Esophagus (tissue), 2 donors: ENCODE data around the gene NPC1L1. TPM values are rescaled to one million over a fixed set of nuclear protein-coding genes. Genes with fewer than 3 reads are reported as not detected.
A peak's percentile ranks its signal among the peaks of the same experiment; 100 is the strongest.

Experiments used
- H3K27ac ChIP-seq, 2 donors: one replicate each; pipeline ENCODE4 v1.5.1; 2013; ENCODE audit warnings: low read depth in 2 of 2, mild to moderate bottlenecking in 2 of 2, inconsistent platforms in 1 of 2, low read length in 1 of 2, moderate library complexity in 1 of 2
- H3K27me3 ChIP-seq, 2 donors: one replicate each; pipeline ENCODE4 v1.6.1; 2013; ENCODE audit warnings: low read length in 2 of 2, control low read depth in 1 of 2, mild to moderate bottlenecking in 1 of 2; ENCODE audit not compliant: insufficient read depth in 2 of 2, control insufficient read depth in 1 of 2
- H3K36me3 ChIP-seq, 2 donors: one replicate each; pipeline ENCODE4 v1.6.1; 2013; ENCODE audit warnings: low read length in 1 of 2; ENCODE audit not compliant: control insufficient read depth in 2 of 2, insufficient read depth in 2 of 2
- H3K4me1 ChIP-seq, 2 donors: one replicate each; pipeline ENCODE4 v1.6.1; 2013; ENCODE audit warnings: low read length in 1 of 2; ENCODE audit not compliant: control insufficient read depth in 2 of 2, insufficient read depth in 2 of 2
- H3K4me3 ChIP-seq, 2 donors: one replicate each; pipeline ENCODE4 v1.5.1; 2013; ENCODE audit warnings: low read length in 2 of 2, mild to moderate bottlenecking in 2 of 2, low read depth in 1 of 2, moderate library complexity in 1 of 2
- H3K9me3 ChIP-seq, 2 donors: one replicate each; pipeline ENCODE4 v1.6.1; 2013; ENCODE audit warnings: mild to moderate bottlenecking in 2 of 2, low read depth in 1 of 2, low read length in 1 of 2, moderate library complexity in 1 of 2; ENCODE audit not compliant: control insufficient read depth in 2 of 2, insufficient read depth in 1 of 2
- WGBS, 2 donors: extraction: QIAGEN DNeasy Blood & Tissue Kit; methylation state at CpG; one replicate each; pipeline ENCODE4 v1.1.7; 2013; 5-methylcytosine and 5-hydroxymethylcytosine counted together
- polyA plus RNA-seq, 2 donors: library from polyadenylated mRNA; stranded (reverse); fragments of 200-250 nt; gene quantifications; one replicate each; pipeline ENCODE4 v1.2.3, GENCODE V29; 2013
- donor health status: healthy with polysubstance abuse.
- donor health status: Bipolar disorder and iron deficiency.

The NPC1L1 gene
- polyA plus RNA-seq, 2 donors: 0.07 to 0.65 TPM

DNA sequence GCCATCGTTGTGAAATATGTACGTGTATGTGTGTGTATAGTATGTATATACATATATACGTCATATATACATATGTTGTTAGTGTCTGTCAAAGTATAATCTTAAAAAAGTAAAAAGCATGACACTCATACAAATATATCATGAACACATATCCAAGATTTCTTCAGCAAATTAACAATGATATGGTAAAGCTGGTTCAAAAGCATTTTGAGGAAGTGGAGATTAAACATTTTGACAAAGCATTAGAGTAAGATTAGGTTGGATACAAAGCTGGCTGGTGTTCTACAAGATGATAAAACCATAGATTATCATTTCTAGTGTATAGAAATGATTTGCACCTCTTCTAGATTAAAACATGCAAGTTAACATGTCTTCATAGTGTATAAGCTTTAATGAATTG is 49.9 kb downstream of the NPC1L1 start:
- H3K4me1 ChIP-seq: peaks cover 0 to 3% of the 10 kb centered on the region in 2 donors
- no peak overlapping the region for H3K27ac ChIP-seq
- WGBS, 2 donors: 4 to 10% methylated on average over 3 of the region's 3 CpGs
- peak overlapping the region in 1 of 2 donors; percentile 95 for H3K4me3 ChIP-seq
- no peaks in the 10 kb centered on the region for H3K36me3 ChIP-seq
- no peaks in the 10 kb centered on the region for H3K9me3 ChIP-seq
- no peaks in the 10 kb centered on the region for H3K27me3 ChIP-seq

DNA sequence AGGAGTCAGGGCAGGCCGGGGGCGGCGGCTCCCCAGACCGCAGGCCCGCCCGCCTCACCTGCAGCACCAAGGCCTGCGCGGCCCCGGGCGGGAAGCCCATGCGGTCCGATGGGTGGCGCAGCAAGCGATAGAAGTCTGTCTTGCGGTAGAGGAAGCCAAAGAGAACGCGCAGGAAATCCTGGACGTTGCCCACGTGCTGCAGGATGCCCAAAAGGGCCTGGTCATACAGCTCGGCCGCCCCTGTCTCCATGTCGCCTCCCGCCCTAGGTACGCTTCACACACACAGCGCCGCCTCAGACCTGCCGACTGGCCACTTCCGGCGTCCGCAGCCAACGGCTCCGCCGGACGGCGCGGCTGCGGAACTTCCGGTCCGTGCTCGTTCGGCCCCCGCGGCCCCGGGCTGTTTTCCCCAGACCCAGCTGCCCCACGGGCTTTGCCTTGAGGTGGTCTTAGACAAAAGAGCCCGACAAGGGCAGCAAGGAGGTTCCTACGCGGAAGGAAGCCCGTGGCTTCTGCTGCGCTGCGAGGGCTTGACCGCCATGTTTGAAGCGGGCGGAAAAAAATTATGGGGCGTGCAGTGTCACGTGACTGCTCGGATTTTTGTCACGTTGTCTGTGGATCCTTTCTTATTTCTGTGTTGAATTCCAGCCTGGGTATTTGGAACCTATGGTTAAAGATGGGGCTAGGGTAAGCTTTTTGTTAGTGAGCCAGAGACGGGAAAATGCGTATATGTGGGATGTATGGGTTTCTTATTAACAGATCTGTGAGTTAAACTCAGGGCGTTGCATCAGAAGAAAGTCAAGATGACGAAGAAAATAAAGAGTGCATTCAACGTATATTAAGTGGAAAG is 50.6 kb downstream of the NPC1L1 start, which contains the start of gene NUDCD3:
Gene NUDCD3 (minus strand): TSS at position 308 of the 850 bp plus-strand sequence. CDS start 58 bp downstream, at position 250.
- WGBS, 2 donors: 0 to 1% methylated on average over 63 of the region's 63 CpGs
- Histone ChIP-seq H3K4me1 (peaks cover 2 to 3% of the 10 kb centered on the region in 2 donors), H3K27ac (peak within 1 kb of the TSS; percentile 91 to 93), H3K27me3 (no peaks in the 10 kb centered on the region), H3K4me3 (peak within 1 kb of the TSS; percentile 88 to 95), H3K9me3 (no peaks in the 10 kb centered on the region), H3K36me3 (peaks cover 0 to 5% of the 10 kb centered on the region in 2 donors)

GRCh38 chr7:44489955-44490350 is 51.2 kb downstream of the NPC1L1 start:
- WGBS, 2 donors: 0% methylated on average over 19 of the region's 19 CpGs
- Histone ChIP-seq H3K27ac (peak overlapping the region; percentile 91 to 93), H3K36me3 (peaks cover 0 to 10% of the 10 kb centered on the region in 2 donors), H3K4me1 (peaks cover 2 to 3% of the 10 kb centered on the region in 2 donors), H3K27me3 (no peaks in the 10 kb centered on the region), H3K9me3 (no peaks in the 10 kb centered on the region), H3K4me3 (peak overlapping the region; percentile 88 to 95)

- Histone ChIP-seq H3K36me3 (peaks cover 4 to 19% of the 10 kb centered on the region in 2 donors), H3K27me3 (no peaks in the 10 kb centered on the region), H3K27ac (no peak overlapping the region), H3K9me3 (no peaks in the 10 kb centered on the region), H3K4me1 (peaks cover 2 to 3% of the 10 kb centered on the region in 2 donors), H3K4me3 (peak overlapping the region in 1 of 2 donors; percentile 95)
- WGBS, 2 donors: 84 to 86% methylated on average over 3 of the region's 3 CpGs
These were observed 52.2 kb downstream of the NPC1L1 start for GRCh38 chr7:44488955-44489354.

DNA sequence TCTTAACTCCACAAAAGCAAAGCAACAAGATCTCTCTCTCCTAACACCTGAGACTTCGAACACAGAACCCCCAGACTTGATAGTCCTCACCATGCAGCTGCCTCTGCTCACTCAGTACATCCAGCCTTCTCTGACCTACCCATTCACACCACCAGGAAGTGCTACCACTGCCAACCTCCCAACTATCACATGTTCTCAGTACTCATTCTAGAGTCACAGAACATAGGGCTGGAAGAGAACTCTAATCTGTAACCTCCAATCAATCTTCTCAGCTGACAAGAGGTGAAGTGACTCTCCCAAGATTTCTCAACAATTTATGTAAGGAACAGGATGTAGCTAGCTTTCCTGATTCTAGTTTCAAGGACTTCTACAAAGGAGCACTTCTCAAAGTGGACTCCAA is 54.4 kb downstream of the NPC1L1 start:
- WGBS, 2 donors: 86 to 97% methylated on average over 1 of the region's 1 CpG
- peak overlapping the region in 1 of 2 donors; percentile 12 for H3K27ac ChIP-seq

GRCh38 chr7:44486001-44486400 is 55.1 kb downstream of the NPC1L1 start:
- Histone ChIP-seq H3K27me3 (no peaks in the 10 kb centered on the region), H3K4me3 (no peak overlapping the region), H3K27ac (no peak overlapping the region), H3K9me3 (no peaks in the 10 kb centered on the region), H3K36me3 (peaks cover 15 to 27% of the 10 kb centered on the region in 2 donors), H3K4me1 (peaks cover 2 to 3% of the 10 kb centered on the region in 2 donors)
- WGBS, 2 donors: 88 to 89% methylated on average over 4 of the region's 4 CpGs

More for the DNA sequence above, 54.4 kb downstream of the NPC1L1 start:
- H3K27me3 ChIP-seq: no peaks in the 10 kb centered on the region
- H3K9me3 ChIP-seq: no peaks in the 10 kb centered on the region
- no peak overlapping the region for H3K4me3 ChIP-seq
- peaks cover 2 to 3% of the 10 kb centered on the region in 2 donors for H3K4me1 ChIP-seq
- peaks cover 11 to 25% of the 10 kb centered on the region in 2 donors for H3K36me3 ChIP-seq

GRCh38 chr7:44484482-44485313 is 56.4 kb downstream of the NPC1L1 start:
- Histone ChIP-seq H3K4me3 (no peak overlapping the region), H3K4me1 (peaks cover 2 to 3% of the 10 kb centered on the region in 2 donors), H3K27me3 (no peaks in the 10 kb centered on the region), H3K36me3 (peaks cover 18 to 27% of the 10 kb centered on the region in 2 donors), H3K9me3 (no peaks in the 10 kb centered on the region), H3K27ac (no peak overlapping the region)
- WGBS, 2 donors: 88 to 90% methylated on average over 5 of the region's 5 CpGs

GRCh38 chr7:44482502-44483485 is 58.3 kb downstream of the NPC1L1 start:
- Histone ChIP-seq H3K27me3 (no peaks in the 10 kb centered on the region), H3K9me3 (no peaks in the 10 kb centered on the region), H3K36me3 (peaks cover 18 to 29% of the 10 kb centered on the region in 2 donors), H3K27ac (no peak overlapping the region), H3K4me3 (no peak overlapping the region), H3K4me1 (peaks cover 2 to 3% of the 10 kb centered on the region in 2 donors)
- WGBS, 2 donors: 97 to 99% methylated on average over 2 of the region's 2 CpGs
